CD4-positive, alpha-beta T cell treated with Interleukin-15 for 4 hours (primary cell): ENCODE results near the gene CLIC4.
A peak's percentile ranks its signal among the peaks of the same experiment; 100 is the strongest.
"Not testable (repeated sequence)": the region's sequence is repeated elsewhere in the genome, so short reads cannot be mapped to it uniquely, and the experiment has no call there.

Experiments used
- DNase-seq: peaks from one replicate; pipeline ENCODE4 v3.0.0-alpha.2; 2020; ENCODE audit warnings: low spot score

The CLIC4 gene

GRCh38 chr1:24822887-24823286 is 77.6 kb downstream of the CLIC4 start:
- no peak for DNase-seq

GRCh38 chr1:24823486-24823885 is 78.2 kb downstream of the CLIC4 start:
- not testable (repeated sequence) for DNase-seq

- DNase-seq = no peak
These were observed 79.9 kb downstream of the CLIC4 start for GRCh38 chr1:24825174-24825573.

- no peak for DNase-seq
These were observed 81.3 kb downstream of the CLIC4 start for GRCh38 chr1:24826510-24826909.

- no peak for DNase-seq
These were observed 82.3 kb downstream of the CLIC4 start for GRCh38 chr1:24827379-24828135.

GRCh38 chr1:24828183-24828886 is 83.1 kb downstream of the CLIC4 start:
- DNase-seq = no peak

GRCh38 chr1:24828887-24829192 is 83.6 kb downstream of the CLIC4 start:
- no peak for DNase-seq

GRCh38 chr1:24830680-24831272 is 85.5 kb downstream of the CLIC4 start:
- DNase-seq = peak; percentile 59

- DNase-seq = no peak
These were observed 96.3 kb downstream of the CLIC4 start for GRCh38 chr1:24841593-24841992.

- no peak for DNase-seq
These were observed 101.4 kb downstream of the CLIC4 start for GRCh38 chr1:24846671-24847070.

GRCh38 chr1:24847995-24848881 is 103.0 kb downstream of the CLIC4 start:
- peak; percentile 92 for DNase-seq

GRCh38 chr1:24849672-24850295 is 104.5 kb downstream of the CLIC4 start:
- DNase-seq = peak; percentile 23

- DNase-seq = no peak
These were observed 105.2 kb downstream of the CLIC4 start for GRCh38 chr1:24850328-24850920.

GRCh38 chr1:24853649-24854048 is 108.4 kb downstream of the CLIC4 start:
- no peak for DNase-seq

- no peak for DNase-seq
These were observed 110.2 kb downstream of the CLIC4 start for GRCh38 chr1:24855474-24855873.

- DNase-seq = peak; percentile 28
These were observed 111.7 kb downstream of the CLIC4 start for GRCh38 chr1:24856787-24857506.

- no peak for DNase-seq
These were observed 112.4 kb downstream of the CLIC4 start for GRCh38 chr1:24857507-24858133.

- no peak for DNase-seq
These were observed 113.0 kb downstream of the CLIC4 start for GRCh38 chr1:24858277-24858676.

GRCh38 chr1:24859063-24860010 is 114.1 kb downstream of the CLIC4 start:
- no peak for DNase-seq
